HepG2 (cell line): Measurements from ENCODE around the gene DENND2A. TPM values are rescaled to one million over a fixed set of nuclear protein-coding genes. Genes with fewer than 3 reads are reported as not detected.

Experiments
- ATAC-seq: fragments of 200-7000 bp; cut with Tn5 transposase; 3 replicates; pipeline ENCODE4 v1.9.1; 2020; ENCODE audit warnings: mild to moderate bottlenecking, moderate library complexity
- BruUV-seq: library from RNA; stranded (reverse); fragments of 400-500 nt; replicated peaks from 2 replicates; lab custom pipeline; 2021; lab: Mats Ljungman, UMichigan
- CTCF ChIA-PET: fragments of 300-600 bp; formaldehyde crosslinking; extraction: SDS; loops from one replicate; lab custom pipeline; 2021; ENCODE audit warnings: low total read pairs, inconsistent platforms, low intra/inter-chr PET ratio; lab: Yijun Ruan, JAX
- POLR2A ChIA-PET: fragments of 350-600 bp; sonication (Branson Sonifier 250); formaldehyde crosslinking; loops from one replicate; lab custom pipeline; 2020; ENCODE audit warnings: antibody characterized with exemption, inconsistent platforms; lab: Yijun Ruan, JAX
- DNase-seq: peaks from one replicate; pipeline ENCODE4 v3.0.0-alpha.2; 2015; ENCODE audit warnings: low spot score
- FAIRE-seq: peaks from 3 replicates; lab custom pipeline; 2011; peaks lifted over from hg19 to GRCh38; lab: Jason Lieb, UNC
- H2AFZ ChIP-seq: one replicate; pipeline ENCODE4 v1.6.1; 2011; ENCODE audit warnings: low read length, inconsistent platforms
- H3K27ac ChIP-seq: fragments of 300-600 bp; 3 replicates; pipeline ENCODE4 v1.8.0; 2011; ENCODE audit warnings: mixed run types, mild to moderate bottlenecking, mixed read lengths, low read length, inconsistent platforms; ENCODE audit not compliant: insufficient read depth; ENCODE audit errors: extremely low read length
- H3K27me3 ChIP-seq, 2 experiments: fragments of 200-600 bp in 1 of 2; 2 replicates in 1 of 2; 3 replicates in 1 of 2; pipeline versions ENCODE4 v1.6.0 to v1.8.0; 2011; ENCODE audit warnings: low read length in 2 of 2, mild to moderate bottlenecking in 2 of 2, moderate library complexity in 2 of 2, inconsistent platforms in 1 of 2; ENCODE audit not compliant: insufficient read depth in 2 of 2, control insufficient read depth in 1 of 2
- H3K36me3 ChIP-seq, 2 experiments: fragments of 200-600 bp in 1 of 2; replicated peaks in 1 of 2; 2 replicates in 1 of 2; 3 replicates in 1 of 2; pipeline versions ENCODE4 v1.5.1 to v1.8.0; 2011; ENCODE audit warnings: low read length in 2 of 2, inconsistent platforms in 1 of 2; ENCODE audit not compliant: insufficient read depth in 2 of 2, control insufficient read depth in 1 of 2
- H3K4me1 ChIP-seq: 2 replicates; pipeline ENCODE4 v1.5.1; 2012; ENCODE audit warnings: low read length, inconsistent platforms; ENCODE audit not compliant: insufficient read depth
- H3K4me2 ChIP-seq: 2 replicates; pipeline ENCODE4 v1.6.0; 2011; ENCODE audit warnings: low read depth, low read length, inconsistent platforms
- H3K4me3 ChIP-seq, 3 experiments: fragments of 200-600 bp in 1 of 3; sonication (generic), shearing (Covaris generic) in 1 of 3; replicated peaks in 1 of 3; 2 replicates each; pipeline ENCODE4 v1.5.1; 2011 to 2016; ENCODE audit warnings: low read length in 3 of 3, inconsistent platforms in 2 of 3, low read depth in 2 of 3, mild to moderate bottlenecking in 2 of 3, control low read depth in 1 of 3, mixed read lengths in 1 of 3; ENCODE audit not compliant: insufficient read depth in 1 of 3
- H3K79me2 ChIP-seq: one replicate; pipeline ENCODE4 v1.6.1; 2011; ENCODE audit warnings: low read length, inconsistent platforms; ENCODE audit not compliant: insufficient read depth
- H3K9ac ChIP-seq: 2 replicates; pipeline ENCODE4 v1.6.0; 2011; ENCODE audit warnings: mild to moderate bottlenecking, low read depth, low read length, inconsistent platforms; ENCODE audit not compliant: insufficient read depth
- H3K9me3 ChIP-seq: 2 replicates; pipeline ENCODE4 v1.5.1; 2012; ENCODE audit warnings: mild to moderate bottlenecking, low read length
- H4K20me1 ChIP-seq: 2 replicates; pipeline ENCODE4 v1.6.0; 2011; ENCODE audit warnings: inconsistent platforms, mild to moderate bottlenecking, low read length, moderate library complexity; ENCODE audit not compliant: insufficient read depth
- ERF ChIP-seq: IDR thresholded peaks from 2 replicates; pipeline ENCODE4 v1.6.1; 2018; ENCODE audit warnings: missing biosample characterization, missing genetic modification reagents
- HOMEZ ChIP-seq: IDR thresholded peaks from 2 replicates; pipeline ENCODE4 v1.6.1; 2016; ENCODE audit warnings: low read depth
- ONECUT2 ChIP-seq: sonication (generic); formaldehyde crosslinking; IDR thresholded peaks from 2 replicates; pipeline ENCODE4 v1.4.0; 2020; ENCODE audit warnings: missing genetic modification reagents
- POLR2A ChIP-seq, 2 experiments: IDR thresholded peaks; 2 replicates each; pipeline ENCODE4 v1.6.1; 2011; ENCODE audit warnings: low read depth in 2 of 2, low read length in 2 of 2, mild to moderate bottlenecking in 1 of 2, moderate library complexity in 1 of 2; ENCODE audit not compliant: insufficient read depth in 1 of 2
- RBFOX2 ChIP-seq: fragments of 200-400 bp; formaldehyde crosslinking; IDR thresholded peaks from 2 replicates; pipeline ENCODE4 v1.6.1; 2017; ENCODE audit warnings: low read depth, mild to moderate bottlenecking, low read length
- SALL1 ChIP-seq: sonication (generic); formaldehyde crosslinking; IDR thresholded peaks from 2 replicates; pipeline ENCODE4 v1.8.0; 2022; ENCODE audit warnings: mild to moderate bottlenecking, missing genetic modification reagents
- SMARCC2 ChIP-seq: fragments of 450-650 bp; IDR thresholded peaks from 2 replicates; pipeline ENCODE4 v1.6.1; 2017; ENCODE audit warnings: antibody characterized with exemption, mild to moderate bottlenecking
- SNAPC5 ChIP-seq: sonication (generic); formaldehyde crosslinking; IDR thresholded peaks from 2 replicates; pipeline ENCODE4 v1.8.1; 2023; ENCODE audit warnings: mild to moderate bottlenecking, missing genetic modification reagents, borderline replicate concordance
- TEF ChIP-seq: sonication (generic); formaldehyde crosslinking; IDR thresholded peaks from 2 replicates; pipeline ENCODE4 v1.5.0; 2020; ENCODE audit warnings: missing genetic modification reagents
- ZEB1 ChIP-seq: IDR thresholded peaks from 2 replicates; pipeline ENCODE4 v1.6.1; 2012; ENCODE audit warnings: mild to moderate bottlenecking, low read depth, inconsistent platforms; ENCODE audit not compliant: insufficient replicate concordance
- ZNF138 ChIP-seq: sonication (generic); formaldehyde crosslinking; IDR thresholded peaks from 2 replicates; pipeline ENCODE4 v1.5.0; 2020; ENCODE audit warnings: mild to moderate bottlenecking, low read depth, missing genetic modification reagents
- ZNF329 ChIP-seq: sonication (generic); formaldehyde crosslinking; IDR thresholded peaks from 2 replicates; pipeline ENCODE4 v1.9.0; 2021; ENCODE audit warnings: low read depth, mild to moderate bottlenecking, missing genetic modification reagents
- ZNF558 ChIP-seq: sonication (generic); formaldehyde crosslinking; IDR thresholded peaks from 2 replicates; pipeline ENCODE4 v1.9.0; 2022; ENCODE audit warnings: mild to moderate bottlenecking, missing genetic modification reagents, borderline replicate concordance
- ZNF687 ChIP-seq: sonication (generic); formaldehyde crosslinking; IDR thresholded peaks from 2 replicates; pipeline ENCODE4 v1.5.1; 2020; ENCODE audit warnings: mild to moderate bottlenecking, missing genetic modification reagents, moderate library complexity
- ZNF704 ChIP-seq: sonication (generic); formaldehyde crosslinking; IDR thresholded peaks from 2 replicates; pipeline ENCODE4 v1.8.1; 2023; ENCODE audit warnings: mild to moderate bottlenecking, inconsistent platforms, moderate library complexity, missing genetic modification reagents, borderline replicate concordance
- ZNF737 ChIP-seq: sonication (generic); formaldehyde crosslinking; IDR thresholded peaks from 2 replicates; pipeline ENCODE4 v1.5.0; 2020; ENCODE audit warnings: missing genetic modification reagents, mild to moderate bottlenecking, borderline replicate concordance
- WGBS: methylation state at CpG from one replicate; pipeline ENCODE4 v1.1.6; 2017; ENCODE audit warnings: low lambda C conversion rate; 5-methylcytosine and 5-hydroxymethylcytosine counted together
- in situ Hi-C: cut with HindIII; loops from 2 replicates; pipeline ENCODE4 v1.10.0; 2017; ENCODE audit warnings: low pct_unique_long_range_greater_than_20kb; ENCODE audit not compliant: extremely low pct_ligation_motif_present
- intact Hi-C: fragments of 100-400 bp; cut with micrococcal nuclease; formaldehyde crosslinking; loops from one replicate; pipeline ENCODE4 v1.10.0; 2022; ENCODE audit not compliant: unreplicated experiment
- polyA plus RNA-seq, 8 experiments: library from polyadenylated mRNA; depleted of rRNA in 3 of 8; stranded (reverse) in 7 of 8; unstranded in 1 of 8; fragments of >200 nt; fragmentation: Illumina TruSeq in 4 of 8; extraction: Trizol in 4 of 8; gene quantifications; 2 replicates each; pipeline versions ENCODE4 v1.2.1 to v1.2.3, GENCODE V29; 2011 to 2016; ENCODE audit warnings: low read depth in 4 of 8, missing spikeins in 1 of 8, mixed read lengths in 1 of 8; ENCODE audit not compliant: insufficient read depth in 1 of 8
- total RNA-seq, 5 experiments: library from RNA; depleted of rRNA; stranded (reverse); fragments of >200 nt; fragmentation: Illumina TruSeq; extraction: Trizol; gene quantifications; 2 replicates each; pipeline ENCODE4 v1.2.3, GENCODE V29; 2016; ENCODE audit warnings: low read depth in 1 of 5

Gene DENND2A
- total and polyA plus RNA-seq, 2 of the 13 experiments (the other 11 are each of a cell fraction or from before 2014, with no cell fraction given): not detected

- no TSS peak for BruUV-seq
- no peaks in the 10 kb centered on the region for H3K79me2 ChIP-seq
- peak; percentile 88 for ATAC-seq
- TF ChIP-seq ZNF737 (CRISPR knock-in tag) (no peak), ZNF138 (no peak), ZNF329 (CRISPR knock-in tag) (0 out of 2 replicates have a peak, but pooled peaks have one; percentile 4), SNAPC5 (no peak), ZNF704 (CRISPR knock-in tag) (no peak), SMARCC2 (no peak), HOMEZ (no peak), TEF (CRISPR knock-in tag) (no peak), SALL1 (CRISPR knock-in tag) (peak; percentile 23; the same call in 1 of the 2 replicates), ERF (CRISPR knock-in tag) (0 out of 2 replicates have a peak, but pooled peaks have one; percentile 9), ZNF687 (CRISPR knock-in tag) (no peak), ZEB1 (no peak), ONECUT2 (CRISPR knock-in tag) (0 out of 2 replicates have a peak, but pooled peaks have one; percentile 49), ZNF558 (CRISPR knock-in tag) (0 out of 2 replicates have a peak, but pooled peaks have one; percentile 2), POLR2A (IDR thresholded peaks at IDR 0.05; ENCODE audit: insufficient read depth in 1 of 2, low read depth in 2 of 2, low read length in 2 of 2) (peak in 1 of 2 experiments; percentile 70; a peak in 1 of 4 replicates), RBFOX2 (peak; percentile 71)
Measured at GRCh38 chr7:140672382-140673062, 31.9 kb upstream of the DENND2A start, which contains the start of gene ADCK2. Gene ADCK2, plus strand, starts transcription at chr7:140672945. Its CDS starts 386 bp downstream, at chr7:140673331.

More at GRCh38 chr7:140672382-140673062, 31.9 kb upstream of the DENND2A start, which contains the start of gene ADCK2:
- DNase-seq (no peak), FAIRE-seq (no peak)
- WGBS: 2% methylated on average over 19 of the region's 41 CpGs
- intact Hi-C loops: no loop called here
- Histone ChIP-seq H3K27ac (no peak within 1 kb of the TSS), H3K4me2 (peak within 1 kb of the TSS; percentile 83), H3K27me3 (0 out of 5 replicates have a peak, but pooled peaks cover 0 to 2% of the 10 kb centered on the region in 2 experiments), H2AFZ (peak within 1 kb of the TSS; percentile 54), H3K4me3 (peak within 1 kb of the TSS; percentile 60 to 78 (median 63); a peak in 5 of 6 replicates), H3K36me3 (no peaks in the 10 kb centered on the region), H3K9ac (peak within 1 kb of the TSS; percentile 54), H3K4me1 (peaks cover 16% of the 10 kb centered on the region), H4K20me1 (no peaks in the 10 kb centered on the region), H3K9me3 (no peaks in the 10 kb centered on the region)
- POLR2A ChIA-PET: interaction anchor here (1.4 to 1.5 kb wide), 2 partner anchors 24 to 331 kb away, joined by 5 read pairs; partner anchors contain the start of gene NDUFB2
- CTCF ChIA-PET: no interaction called here
- in situ Hi-C loops: no loop called here
